GM19324 (cell line): Measurements from ENCODE around the gene FOXA2.
"Not testable (repeated sequence)": the region's sequence is repeated elsewhere in the genome, so short reads cannot be mapped to it uniquely, and the experiment has no call there.

Experiments
- ATAC-seq: cut with Tn5 transposase; IDR thresholded peaks from one replicate; pipeline ENCODE4 v1.9.1; 2021; ENCODE audit warnings: mild to moderate bottlenecking, moderate library complexity; ENCODE audit not compliant: unreplicated experiment, low FRiP score

The FOXA2 gene

DNA sequence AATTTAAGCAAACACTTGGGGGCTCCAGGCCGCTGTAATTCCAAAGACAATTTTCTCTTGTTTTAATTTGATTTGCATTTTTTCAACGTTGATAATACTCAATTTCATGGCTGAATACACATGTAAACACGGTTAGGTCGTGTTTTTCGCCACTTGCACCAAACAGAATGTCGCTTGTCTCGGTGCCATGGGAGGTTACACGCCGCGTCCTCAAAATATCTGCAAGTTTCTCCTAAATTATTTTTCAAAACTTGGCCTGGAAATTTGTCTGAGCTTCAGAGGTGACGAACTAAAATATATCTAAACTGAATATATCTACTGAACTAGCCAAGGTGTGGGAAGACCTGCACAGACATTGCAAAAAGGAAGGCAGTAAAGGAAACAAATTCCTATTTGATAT, 15.0 kb downstream of the FOXA2 start:
- no peak for ATAC-seq

DNA sequence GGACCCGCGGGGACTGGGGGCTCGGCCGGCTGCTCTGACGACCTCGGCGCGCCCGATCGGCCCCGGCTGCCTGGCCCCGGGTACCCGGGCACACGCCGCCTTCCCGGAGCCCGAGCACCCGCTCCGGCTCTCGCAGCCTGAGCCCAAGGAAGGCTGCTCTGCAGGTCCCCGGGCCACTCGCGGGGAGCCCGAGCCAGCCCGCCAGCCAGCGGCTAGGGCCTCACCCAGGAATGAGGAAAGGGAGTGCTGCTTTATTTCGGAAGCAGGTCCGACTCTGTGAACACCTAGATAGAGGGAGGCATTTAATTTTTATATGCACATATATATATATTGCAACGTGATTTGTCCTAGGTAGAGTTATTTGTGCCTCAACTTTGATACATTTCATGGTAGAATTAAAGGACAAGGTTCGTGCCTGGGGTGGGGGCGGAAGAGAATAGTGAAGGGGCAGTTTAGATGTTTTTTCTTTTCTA, 15.5 kb downstream of the FOXA2 start:
- ATAC-seq, result no peak

DNA sequence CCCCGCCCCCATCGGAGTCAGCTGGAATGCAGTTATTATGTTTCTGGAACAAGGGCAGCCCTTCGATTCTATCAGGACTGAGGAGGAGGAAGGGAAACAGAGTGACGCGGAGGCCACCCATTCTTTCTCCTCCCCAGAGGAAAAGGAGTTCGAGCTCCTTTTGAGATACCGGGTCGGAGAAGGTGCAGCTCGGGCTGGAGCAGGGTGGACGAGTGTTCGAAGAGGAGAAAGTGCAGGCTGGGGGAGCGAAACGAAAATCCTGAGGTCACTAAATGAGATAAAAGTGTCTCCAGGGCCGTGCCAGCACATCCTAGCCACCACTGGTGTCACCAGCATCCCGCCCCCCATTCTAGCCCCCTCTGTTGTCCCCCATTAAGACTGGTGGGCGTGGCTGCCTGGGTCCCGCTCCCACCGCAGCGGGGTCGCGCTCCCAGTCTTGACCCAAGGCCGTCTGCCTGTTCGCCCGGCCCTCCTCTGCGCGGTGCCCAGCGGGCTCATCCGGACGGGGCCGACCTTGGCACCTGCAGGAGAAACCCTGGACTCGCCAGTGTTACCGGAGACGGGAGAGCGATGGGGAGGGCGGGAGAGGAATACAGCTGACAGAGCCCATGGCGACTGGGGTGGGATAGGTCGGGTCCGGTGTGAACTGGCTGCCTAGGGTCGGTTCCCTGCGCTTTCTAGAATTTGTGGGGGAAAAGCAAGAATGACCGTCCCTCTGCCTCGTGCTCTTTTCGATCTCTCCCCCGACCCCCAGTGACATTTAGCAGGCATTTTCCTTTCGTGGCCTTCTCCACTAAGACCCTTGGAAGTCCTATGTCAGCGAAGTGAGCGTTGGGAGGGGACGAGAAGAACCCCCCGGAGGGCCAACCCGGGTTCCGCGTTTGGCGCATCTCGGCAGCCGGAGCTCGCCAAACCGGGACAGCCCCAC, 16.2 kb downstream of the FOXA2 start:
- ATAC-seq, result no peak

DNA sequence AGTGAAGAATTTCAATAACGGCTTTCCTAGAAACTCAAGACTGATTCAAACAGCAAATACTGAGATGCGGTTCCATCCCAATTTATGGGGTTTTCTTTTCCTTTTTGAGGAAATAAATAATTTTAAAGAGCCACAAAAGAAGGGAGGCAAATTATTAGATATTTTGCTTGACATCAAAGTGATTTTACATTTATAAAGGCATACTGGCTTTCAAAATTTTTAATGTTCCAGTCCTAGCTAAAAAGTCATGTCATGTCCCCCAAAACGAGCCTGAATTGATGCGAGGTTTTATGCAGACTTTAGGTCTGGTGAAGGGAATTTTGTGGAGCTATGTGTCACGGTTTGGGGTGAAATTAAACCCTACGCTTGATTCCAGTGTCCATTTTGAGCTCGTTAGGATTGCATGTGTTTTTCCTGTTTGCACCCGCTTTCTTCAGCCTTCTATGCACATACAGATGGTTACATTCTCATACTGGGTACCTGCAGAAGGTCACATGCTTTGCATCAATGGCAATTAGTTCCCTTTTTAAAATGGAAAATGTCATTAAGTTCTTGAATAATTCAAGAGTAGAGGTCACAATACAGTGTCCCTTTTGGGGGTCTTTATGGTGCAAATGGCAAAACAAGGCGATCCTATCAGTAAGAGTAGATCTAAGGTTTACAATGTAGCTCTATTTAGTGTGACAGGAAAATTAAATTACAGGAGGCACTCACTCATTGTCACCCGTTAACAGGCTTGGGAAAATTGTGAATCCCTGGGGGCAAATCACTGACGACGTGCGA, 17.3 kb downstream of the FOXA2 start:
- ATAC-seq, result no peak

DNA sequence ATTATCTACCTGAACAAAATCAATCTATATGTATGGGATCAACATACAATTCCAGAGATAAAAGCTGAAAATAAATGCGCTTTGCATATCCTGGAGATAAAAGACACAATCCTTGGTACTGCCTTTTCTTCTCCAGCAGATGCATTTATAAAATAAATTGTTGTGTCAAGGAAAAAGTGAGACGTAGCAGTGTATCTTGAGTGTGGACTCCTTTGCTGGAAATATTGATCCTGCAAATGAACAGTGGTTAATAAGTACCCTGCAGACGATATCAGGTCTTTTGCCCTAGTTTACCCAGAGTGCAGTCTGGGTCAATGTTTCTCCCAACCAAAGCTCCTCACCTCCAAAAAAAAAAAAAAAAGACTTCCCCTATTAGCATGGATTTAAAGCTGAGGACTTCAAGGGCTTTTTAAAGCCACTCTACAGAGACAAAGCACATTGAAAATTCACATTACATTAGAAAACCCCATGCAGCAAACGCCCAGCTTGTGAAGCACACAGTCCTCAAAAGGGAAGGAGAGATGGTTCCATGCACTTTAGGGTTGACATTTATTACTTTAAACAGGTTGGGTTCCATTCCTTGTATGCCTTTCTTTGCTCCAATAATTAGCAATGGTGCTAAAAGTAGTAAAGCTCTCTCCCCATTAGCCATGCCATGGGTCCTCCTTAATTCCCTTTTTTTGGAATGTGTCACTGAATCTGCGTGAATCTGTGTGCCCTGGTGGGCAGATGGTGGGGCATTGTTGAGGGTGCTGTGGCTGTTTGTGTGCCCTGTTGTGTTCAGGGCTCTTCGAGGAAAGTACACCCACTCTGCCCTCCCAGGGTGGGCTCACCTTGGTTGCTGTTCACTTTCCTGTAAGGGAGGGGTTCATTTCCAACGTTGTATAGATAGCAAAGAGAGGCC, 21.1 kb downstream of the FOXA2 start:
- no peak for ATAC-seq

DNA sequence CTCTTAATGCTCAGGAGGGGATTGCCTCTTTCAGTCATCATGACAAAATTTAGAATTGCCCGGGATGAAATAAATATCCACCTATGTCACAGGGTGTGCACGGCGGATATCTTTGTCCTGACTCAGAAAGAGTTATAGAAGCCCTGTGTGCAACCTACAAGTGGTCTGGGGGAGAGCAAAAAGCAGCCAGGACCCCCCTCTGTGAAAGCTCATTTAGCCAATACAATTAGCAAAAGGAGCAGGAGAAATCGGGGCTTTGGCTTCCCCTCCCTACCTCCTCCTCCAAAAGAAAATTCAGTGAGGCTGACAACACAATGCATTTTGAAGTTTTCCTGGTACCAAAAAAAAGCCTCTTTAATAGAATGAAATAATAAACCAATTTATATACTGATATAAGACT, 21.8 kb downstream of the FOXA2 start:
- ATAC-seq, result no peak

DNA sequence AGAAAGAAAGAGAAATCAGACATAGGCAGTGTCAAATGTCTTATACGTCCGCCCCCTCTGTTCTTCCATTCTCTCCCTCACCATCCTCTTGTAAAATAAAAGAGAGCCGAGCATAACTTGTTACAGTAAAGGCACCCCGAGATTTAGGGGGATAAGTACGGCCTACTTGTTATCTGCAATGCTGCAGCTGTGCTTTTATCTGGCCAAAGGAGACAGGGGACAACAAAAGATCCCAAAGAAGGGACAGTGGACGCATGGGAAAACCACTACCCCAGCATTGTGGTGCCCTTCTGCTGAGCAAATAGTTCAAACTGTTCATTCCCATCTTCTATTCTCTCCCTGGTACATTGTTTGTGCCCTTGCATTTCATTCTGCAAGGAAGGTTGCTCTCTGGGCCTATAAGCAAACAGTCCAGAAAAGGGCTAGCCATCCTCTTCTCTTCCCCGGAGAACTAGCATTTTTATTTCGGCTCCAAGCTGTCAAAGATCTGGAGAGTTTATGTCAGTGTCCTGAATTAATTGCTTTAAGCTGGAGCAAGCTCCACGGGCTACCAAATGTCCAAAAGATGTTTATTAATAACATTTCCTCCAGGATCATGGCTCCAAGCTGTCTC, 22.3 kb downstream of the FOXA2 start:
- ATAC-seq, result no peak

DNA sequence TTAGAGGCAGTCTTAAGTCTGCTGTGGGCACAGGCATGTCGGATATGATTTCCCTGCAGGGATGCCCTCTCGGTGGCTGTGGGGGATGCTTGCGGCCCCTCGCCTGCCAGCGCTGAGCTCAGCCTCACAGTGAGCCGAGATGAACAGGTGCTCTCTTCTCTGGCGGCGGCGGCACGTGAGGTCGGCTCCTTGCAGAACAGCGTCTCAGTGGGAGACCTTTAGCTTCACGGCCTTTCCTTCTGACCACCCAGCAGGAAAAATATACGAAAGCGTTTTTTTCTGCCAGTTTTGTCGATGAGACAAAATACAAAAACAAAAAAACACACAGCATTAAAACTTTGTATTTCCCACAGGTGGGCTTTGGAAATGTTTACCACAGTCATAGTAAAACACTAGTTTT, 23.6 kb downstream of the FOXA2 start:
- ATAC-seq, result no peak

DNA sequence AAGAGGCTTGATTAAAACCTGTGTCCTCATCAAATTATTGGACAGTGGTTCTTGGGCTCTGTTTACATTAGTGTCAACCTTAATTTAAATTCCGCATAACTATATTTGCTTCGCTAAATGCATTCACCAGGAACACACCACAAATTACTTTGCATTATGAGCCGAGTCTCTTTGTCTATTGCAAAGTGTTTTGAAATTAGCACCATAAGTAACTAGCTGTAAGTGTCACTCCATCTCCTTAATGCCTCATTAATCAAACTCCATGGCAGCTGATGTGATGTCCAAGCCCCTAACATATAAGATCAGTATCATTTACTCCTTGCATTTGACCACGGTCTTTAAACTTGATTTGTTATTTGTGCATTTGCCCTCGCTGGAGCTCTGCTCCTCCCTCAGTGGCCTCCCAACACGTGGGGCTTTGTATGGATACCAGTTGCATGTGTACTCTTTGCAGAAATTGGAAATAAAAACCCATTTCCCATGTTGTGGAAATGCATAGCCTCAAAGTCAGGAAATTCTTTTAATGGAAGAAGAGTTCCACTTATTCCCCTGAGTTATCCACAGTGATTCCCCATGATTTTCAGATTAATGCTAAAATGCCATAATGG, 24.6 kb downstream of the FOXA2 start:
- ATAC-seq, result no peak

DNA sequence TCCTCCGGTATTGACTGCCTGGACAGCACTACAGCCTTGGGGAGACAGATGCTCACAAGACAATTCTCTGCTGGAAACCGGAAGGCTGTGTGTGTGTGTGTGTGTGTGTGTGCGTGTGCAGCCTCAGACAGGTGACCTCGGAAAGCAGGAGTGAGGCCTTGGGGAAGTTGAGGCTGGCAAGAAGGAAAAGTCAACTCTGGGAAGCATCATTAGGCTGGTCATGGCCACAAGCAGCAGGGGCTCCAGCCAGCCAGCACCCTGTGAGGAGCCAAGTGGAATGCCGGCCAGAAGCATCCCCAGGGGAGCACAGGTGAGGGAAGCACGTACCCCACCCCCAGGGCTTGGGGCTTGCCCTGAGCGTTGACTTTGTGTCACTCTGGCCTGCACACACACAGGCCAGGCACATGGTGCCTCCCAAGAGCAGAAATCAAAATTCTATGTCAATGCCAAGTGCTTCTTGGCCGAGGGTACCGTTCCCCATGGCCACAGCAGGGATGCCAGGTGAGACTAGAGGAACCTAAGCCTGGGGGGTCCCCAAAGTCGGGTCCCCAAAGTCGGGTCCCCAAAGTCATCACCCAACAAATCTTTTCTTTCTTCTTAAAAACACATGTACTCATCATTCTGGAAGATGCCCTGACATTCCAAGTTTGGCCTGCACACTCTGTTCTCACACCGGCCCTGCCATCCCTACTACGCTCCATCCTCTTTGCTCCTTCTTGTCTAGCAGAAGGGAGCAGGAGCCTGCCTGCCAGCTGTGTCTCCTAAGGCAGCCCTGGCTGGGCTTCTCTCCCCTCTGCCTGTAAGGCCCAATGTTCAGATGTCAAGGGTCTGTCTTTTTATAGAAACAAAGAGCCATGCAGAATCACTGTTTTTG, 26.7 kb downstream of the FOXA2 start:
- ATAC-seq, result no peak

DNA sequence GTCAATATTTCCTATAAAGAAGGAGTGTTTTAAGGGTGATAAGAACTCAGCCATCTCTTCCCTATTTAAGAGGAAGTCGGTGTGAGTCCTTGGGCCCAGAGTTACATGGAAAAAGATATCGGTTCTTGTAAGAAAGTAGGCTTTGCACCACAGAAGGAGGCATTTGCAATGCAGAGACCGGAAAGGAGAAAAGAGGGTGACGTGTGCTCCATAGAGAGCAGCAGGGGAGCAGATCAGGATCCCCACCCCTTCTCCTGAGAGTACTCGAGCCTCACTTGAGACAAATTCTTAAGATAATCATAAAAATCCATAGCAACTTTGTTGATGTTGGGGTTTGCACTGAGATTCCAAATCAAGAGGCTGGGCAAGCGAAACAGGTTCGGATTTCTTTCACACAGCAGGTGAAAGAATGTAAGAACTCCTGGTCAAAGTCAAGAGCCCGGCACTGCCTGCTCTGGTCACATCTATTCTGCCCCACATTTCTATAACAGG, 27.8 kb downstream of the FOXA2 start:
- no peak for ATAC-seq

DNA sequence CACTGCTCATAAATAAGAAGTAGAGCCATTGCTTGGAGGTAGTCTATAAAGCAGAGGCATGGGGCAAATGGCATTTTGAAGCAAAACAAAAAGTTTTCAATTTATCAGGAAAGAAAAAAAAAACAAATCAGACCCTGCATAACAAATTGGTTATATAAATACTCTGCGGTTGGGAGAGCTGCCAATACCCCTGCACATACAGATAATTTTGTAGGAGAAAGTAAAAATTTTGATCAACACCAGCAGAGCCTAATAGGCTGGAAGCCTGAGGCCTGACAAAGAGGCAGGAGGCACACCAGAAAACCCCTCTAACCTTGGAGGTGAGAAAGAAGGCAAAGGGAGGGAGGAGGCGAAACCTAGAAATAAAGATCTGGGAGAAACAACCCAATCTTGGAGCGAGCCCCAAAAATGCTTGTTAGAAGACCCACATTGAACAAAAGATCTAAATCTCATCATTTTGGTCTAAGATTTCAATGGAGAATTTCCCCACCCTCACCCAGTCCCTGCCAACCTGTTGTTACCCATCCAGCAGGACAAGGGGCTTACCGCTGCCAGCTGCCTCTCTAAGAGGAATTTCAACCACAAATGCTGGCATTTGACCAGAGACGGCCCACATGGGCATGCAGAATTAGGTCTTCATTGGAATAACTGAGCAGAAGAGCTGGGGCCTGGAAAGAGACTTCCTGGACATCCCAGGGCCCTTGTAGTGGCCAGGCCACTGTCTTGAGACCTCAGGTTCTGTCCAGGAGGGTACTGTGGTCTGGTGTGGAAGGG, 28.4 kb downstream of the FOXA2 start:
- no peak for ATAC-seq

DNA sequence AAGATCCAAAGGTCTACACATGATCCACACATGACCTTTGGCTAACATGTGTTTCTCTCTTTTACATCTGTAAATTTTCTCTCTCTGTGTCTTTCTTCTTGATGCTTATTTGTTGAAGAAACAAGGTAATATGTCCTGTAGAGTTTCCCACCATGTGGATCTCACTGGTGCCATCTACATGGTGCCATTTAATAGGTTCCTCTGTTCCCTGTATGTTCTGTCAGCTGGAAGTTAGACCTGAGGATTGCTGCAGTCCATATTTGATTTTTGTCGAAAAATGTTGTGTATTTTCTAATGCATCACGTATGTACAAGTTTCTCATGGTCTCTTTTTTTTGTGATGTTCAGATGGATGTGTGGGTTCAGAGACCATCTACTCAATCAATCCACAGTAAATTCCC, 30.0 kb downstream of the FOXA2 start:
- ATAC-seq, result no peak

DNA sequence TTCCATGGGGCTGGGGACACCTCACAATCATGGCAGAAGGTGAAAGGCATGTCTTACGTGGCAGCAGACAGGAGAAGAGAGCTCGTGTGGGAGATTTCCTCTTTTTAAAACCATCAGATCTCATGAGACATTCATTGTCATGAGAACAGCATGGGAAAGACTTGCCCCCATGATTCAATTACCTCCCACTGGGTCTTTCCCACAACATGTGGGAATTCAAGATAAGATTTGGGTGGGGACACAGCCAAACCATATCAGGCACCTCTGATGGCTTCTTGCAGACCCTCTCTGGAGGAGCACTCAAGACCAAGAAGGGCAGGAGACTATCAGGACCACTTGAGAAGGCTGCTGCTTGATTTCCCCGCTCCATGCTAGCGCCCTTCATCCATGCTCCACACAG, 33.9 kb downstream of the FOXA2 start:
- ATAC-seq, result not testable (repeated sequence)

DNA sequence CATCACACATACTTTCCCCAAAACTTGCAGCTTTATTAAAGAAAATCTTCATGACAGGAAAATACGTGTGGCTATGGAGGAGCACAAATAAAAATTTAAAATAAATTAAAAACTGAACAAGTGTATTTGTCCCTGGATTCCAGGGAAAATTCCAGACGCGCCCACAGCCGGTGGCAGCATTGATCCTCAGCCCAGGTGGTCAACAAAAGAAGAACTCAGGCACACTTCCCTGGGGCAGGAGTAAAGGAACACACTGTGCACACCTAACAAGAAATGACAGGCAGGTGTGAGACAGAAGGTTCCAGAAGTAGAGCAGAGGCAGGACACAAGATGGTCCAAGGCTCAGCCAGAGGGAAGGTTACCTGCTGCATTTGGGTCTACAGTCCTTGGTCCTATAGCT, 36.3 kb downstream of the FOXA2 start:
- no peak for ATAC-seq

DNA sequence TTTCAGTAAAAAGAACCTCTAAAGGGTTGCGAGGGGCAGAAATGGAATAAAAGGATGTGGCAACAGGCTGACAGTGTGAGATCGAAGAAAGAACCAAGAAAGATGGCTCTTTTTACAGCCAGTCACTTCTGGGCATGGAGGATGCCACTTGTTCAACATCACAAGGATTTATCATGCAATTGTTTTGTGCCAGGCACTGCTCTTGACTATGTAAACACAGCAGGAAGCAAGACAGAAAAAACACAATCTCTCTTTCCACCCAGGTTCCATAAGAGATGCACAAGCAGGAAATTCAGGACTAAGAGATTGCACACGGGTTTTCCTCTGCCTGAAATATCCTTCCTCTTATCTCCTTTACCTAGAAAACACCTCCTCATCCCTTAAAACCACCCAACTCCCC, 38.0 kb downstream of the FOXA2 start:
- no peak for ATAC-seq

DNA sequence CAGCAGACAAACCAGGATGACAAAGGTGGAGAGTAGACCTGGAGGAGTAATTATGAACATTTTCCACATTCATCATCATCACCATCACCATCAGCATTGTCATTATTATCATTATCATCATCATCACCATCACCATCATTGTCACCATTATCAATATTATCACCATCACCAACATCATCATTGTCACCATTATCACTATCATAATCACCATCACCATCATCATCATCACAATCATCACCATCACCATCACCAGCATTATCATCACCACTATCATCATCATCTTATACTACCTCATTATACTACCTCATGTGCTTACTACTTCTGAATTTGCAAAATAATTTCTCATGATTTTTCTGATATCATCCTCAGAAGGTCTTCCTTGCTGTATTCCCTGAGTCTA, 39.3 kb downstream of the FOXA2 start:
- no peak for ATAC-seq

DNA sequence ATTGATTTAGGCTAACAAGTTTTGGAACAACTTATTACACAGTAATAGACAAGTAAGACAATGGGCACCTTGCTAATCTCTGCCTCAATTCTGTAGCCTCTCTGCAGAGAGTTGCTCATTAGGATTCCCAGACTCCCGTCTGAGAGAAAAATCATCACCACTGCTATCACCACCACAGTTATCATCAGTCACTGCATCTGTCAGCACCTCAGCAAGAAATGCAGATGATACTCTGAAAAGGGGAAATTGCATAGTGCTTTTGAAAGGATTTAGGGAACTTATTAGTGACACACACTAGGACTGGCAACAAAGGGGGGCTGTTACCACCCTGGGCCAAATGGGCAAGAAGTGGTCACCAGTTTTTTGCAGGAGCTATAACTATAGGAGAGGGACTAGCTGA, 39.9 kb downstream of the FOXA2 start:
- ATAC-seq, result no peak
